ENCODE measurements around the gene HS1BP3. TPM values are rescaled to one million over a fixed set of nuclear protein-coding genes. Genes with fewer than 3 reads are reported as not detected.

Gene HS1BP3
- total and polyA plus RNA-seq, 2 of the 13 experiments (the other 11 are each of a cell fraction or from before 2014, with no cell fraction given) = 15.2 to 22.0 TPM

DNA sequence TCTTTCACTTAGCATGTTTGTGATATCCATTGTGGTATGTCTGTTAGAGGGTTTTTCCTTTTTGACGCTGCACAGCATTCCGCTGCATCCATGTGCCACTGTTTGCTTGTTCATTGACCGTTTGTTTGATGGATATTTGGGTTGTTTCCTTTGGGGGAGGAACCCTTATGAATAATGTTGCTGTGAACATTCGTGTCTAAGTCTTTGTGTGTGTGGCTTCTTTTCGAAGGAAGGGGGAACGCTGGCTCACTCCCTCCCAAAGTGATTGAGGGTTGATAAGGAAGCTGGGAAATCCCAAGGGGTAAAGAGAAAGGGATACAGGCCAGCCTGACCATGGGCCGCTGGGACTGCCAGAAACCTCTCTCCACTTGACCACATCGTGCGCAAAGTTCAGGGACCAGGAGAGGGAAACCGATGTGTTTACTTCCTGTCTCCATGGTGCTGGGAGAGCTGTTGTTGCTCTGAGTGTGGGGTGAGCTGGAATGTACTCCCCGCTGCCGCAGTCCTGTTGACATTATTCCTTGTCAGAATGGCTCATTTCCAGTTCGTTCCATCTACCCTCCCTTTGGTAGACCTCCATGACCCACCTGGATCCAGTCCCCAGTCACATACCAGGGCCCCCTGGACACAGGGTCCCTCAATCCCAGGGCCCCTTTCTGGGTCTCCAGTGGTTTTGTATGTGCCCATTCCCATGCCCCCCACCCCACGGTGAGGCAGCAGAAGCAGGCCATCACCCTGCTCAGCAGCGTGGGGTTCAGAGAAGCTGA, 39.6 kb downstream of the HS1BP3 start (continued):
- TF ChIP-seq, protein P1, sequence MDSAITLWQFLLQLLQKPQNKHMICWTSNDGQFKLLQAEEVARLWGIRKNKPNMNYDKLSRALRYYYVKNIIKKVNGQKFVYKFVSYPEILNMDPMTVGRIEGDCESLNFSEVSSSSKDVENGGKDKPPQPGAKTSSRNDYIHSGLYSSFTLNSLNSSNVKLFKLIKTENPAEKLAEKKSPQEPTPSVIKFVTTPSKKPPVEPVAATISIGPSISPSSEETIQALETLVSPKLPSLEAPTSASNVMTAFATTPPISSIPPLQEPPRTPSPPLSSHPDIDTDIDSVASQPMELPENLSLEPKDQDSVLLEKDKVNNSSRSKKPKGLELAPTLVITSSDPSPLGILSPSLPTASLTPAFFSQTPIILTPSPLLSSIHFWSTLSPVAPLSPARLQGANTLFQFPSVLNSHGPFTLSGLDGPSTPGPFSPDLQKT (CRISPR knock-in tag; IDR thresholded peaks at IDR 0.05; ENCODE audit: borderline replicate concordance) = no peak
- TF ChIP-seq ZBTB38 (CRISPR knock-in tag; IDR thresholded peaks at IDR 0.05) (peak; percentile 96), HMG20B (CRISPR knock-in tag; conservative IDR thresholded peaks at IDR 0.05) (peak; percentile 41; the same call in 1 of the 2 replicates), ZNF720 (CRISPR knock-in tag; IDR thresholded peaks at IDR 0.05) (no peak), ZNF709 (CRISPR knock-in tag; IDR thresholded peaks at IDR 0.05) (peak; percentile 68; the same call in 1 of the 2 replicates), TBX2 (CRISPR knock-in tag; IDR thresholded peaks at IDR 0.05; ENCODE audit: borderline replicate concordance) (peak; percentile 96), RORA (CRISPR knock-in tag; IDR thresholded peaks at IDR 0.05) (no peak), YEATS2 (CRISPR knock-in tag; IDR thresholded peaks at IDR 0.05; ENCODE audit: borderline replicate concordance) (peak; percentile 82; the same call in 1 of the 2 replicates), MIER3 (CRISPR knock-in tag; IDR thresholded peaks at IDR 0.05; ENCODE audit: borderline replicate concordance) (peak; percentile 88; the same call in 1 of the 2 replicates), NR2F2 (IDR thresholded peaks at IDR 0.05; ENCODE audit: borderline replicate concordance, low read depth) (no peak), ZNF530 (CRISPR knock-in tag; IDR thresholded peaks at IDR 0.05; ENCODE audit: low read depth) (no peak; the same call in 1 of the 2 replicates), ONECUT2 (CRISPR knock-in tag; IDR thresholded peaks at IDR 0.05) (peak; percentile 49; the same call in 1 of the 2 replicates), ZFP1 (CRISPR knock-in tag; IDR thresholded peaks at IDR 0.05) (peak; percentile 72; the same call in 1 of the 2 replicates), AGO2 (optimal IDR thresholded peaks at IDR 0.05; ENCODE audit: low read depth, low read length) (no peak), RFXANK (CRISPR knock-in tag; IDR thresholded peaks at IDR 0.05) (0 out of 2 replicates have a peak, but pooled peaks have one; percentile 29), JARID2 (CRISPR knock-in tag; IDR thresholded peaks at IDR 0.05; ENCODE audit: insufficient replicate concordance) (no peak), ZNF724P (CRISPR knock-in tag; IDR thresholded peaks at IDR 0.05; ENCODE audit: borderline replicate concordance) (peak; percentile 95)
- TF ChIP-seq, protein P2, sequence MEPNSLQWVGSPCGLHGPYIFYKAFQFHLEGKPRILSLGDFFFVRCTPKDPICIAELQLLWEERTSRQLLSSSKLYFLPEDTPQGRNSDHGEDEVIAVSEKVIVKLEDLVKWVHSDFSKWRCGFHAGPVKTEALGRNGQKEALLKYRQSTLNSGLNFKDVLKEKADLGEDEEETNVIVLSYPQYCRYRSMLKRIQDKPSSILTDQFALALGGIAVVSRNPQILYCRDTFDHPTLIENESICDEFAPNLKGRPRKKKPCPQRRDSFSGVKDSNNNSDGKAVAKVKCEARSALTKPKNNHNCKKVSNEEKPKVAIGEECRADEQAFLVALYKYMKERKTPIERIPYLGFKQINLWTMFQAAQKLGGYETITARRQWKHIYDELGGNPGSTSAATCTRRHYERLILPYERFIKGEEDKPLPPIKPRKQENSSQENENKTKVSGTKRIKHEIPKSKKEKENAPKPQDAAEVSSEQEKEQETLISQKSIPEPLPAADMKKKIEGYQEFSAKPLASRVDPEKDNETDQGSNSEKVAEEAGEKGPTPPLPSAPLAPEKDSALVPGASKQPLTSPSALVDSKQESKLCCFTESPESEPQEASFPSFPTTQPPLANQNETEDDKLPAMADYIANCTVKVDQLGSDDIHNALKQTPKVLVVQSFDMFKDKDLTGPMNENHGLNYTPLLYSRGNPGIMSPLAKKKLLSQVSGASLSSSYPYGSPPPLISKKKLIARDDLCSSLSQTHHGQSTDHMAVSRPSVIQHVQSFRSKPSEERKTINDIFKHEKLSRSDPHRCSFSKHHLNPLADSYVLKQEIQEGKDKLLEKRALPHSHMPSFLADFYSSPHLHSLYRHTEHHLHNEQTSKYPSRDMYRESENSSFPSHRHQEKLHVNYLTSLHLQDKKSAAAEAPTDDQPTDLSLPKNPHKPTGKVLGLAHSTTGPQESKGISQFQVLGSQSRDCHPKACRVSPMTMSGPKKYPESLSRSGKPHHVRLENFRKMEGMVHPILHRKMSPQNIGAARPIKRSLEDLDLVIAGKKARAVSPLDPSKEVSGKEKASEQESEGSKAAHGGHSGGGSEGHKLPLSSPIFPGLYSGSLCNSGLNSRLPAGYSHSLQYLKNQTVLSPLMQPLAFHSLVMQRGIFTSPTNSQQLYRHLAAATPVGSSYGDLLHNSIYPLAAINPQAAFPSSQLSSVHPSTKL (CRISPR knock-in tag; IDR thresholded peaks at IDR 0.05) = peak; percentile 83; the same call in 1 of the 2 replicates
- TF ChIP-seq, protein P3, sequence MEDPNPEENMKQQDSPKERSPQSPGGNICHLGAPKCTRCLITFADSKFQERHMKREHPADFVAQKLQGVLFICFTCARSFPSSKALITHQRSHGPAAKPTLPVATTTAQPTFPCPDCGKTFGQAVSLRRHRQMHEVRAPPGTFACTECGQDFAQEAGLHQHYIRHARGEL (CRISPR knock-in tag; IDR thresholded peaks at IDR 0.05) = no peak
- TF ChIP-seq, protein P4, sequence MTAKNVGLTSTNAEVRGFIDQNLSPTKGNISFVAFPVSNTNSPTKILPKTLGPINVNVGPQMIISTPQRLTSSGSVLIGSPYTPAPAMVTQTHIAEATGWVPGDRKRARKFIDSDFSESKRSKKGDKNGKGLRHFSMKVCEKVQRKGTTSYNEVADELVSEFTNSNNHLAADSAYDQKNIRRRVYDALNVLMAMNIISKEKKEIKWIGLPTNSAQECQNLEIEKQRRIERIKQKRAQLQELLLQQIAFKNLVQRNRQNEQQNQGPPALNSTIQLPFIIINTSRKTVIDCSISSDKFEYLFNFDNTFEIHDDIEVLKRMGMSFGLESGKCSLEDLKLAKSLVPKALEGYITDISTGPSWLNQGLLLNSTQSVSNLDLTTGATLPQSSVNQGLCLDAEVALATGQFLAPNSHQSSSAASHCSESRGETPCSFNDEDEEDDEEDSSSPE (CRISPR knock-in tag; IDR thresholded peaks at IDR 0.05) = peak; percentile 87
- TF ChIP-seq, protein P5, sequence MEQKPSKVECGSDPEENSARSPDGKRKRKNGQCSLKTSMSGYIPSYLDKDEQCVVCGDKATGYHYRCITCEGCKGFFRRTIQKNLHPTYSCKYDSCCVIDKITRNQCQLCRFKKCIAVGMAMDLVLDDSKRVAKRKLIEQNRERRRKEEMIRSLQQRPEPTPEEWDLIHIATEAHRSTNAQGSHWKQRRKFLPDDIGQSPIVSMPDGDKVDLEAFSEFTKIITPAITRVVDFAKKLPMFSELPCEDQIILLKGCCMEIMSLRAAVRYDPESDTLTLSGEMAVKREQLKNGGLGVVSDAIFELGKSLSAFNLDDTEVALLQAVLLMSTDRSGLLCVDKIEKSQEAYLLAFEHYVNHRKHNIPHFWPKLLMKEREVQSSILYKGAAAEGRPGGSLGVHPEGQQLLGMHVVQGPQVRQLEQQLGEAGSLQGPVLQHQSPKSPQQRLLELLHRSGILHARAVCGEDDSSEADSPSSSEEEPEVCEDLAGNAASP (CRISPR knock-in tag; IDR thresholded peaks at IDR 0.05; ENCODE audit: borderline replicate concordance) = peak; percentile 82; the same call in 1 of the 2 replicates

Data from HepG2 (cell line).